Kidney (tissue), 14 donors: Measurements from ENCODE around the gene SCN5A. TPM values are rescaled to one million over a fixed set of nuclear protein-coding genes. Genes with fewer than 3 reads are reported as not detected.

Experiments used
- DNase-seq, 5 donors: peaks; one replicate each; pipeline ENCODE4 v3.0.0-alpha.2; 2013 to 2020
- FAIRE-seq: peaks from 2 replicates; lab custom pipeline; 2012; peaks lifted over from hg19 to GRCh38; lab: Jason Lieb, UNC
- H3K27ac ChIP-seq, 2 donors: one replicate each; pipeline ENCODE4 v1.7.0; 2013; ENCODE audit warnings: low read depth in 2 of 2, low read length in 2 of 2, inconsistent platforms in 1 of 2
- H3K27me3 ChIP-seq: one replicate; pipeline ENCODE4 v1.7.1; 2013; ENCODE audit warnings: low read length, inconsistent platforms; ENCODE audit not compliant: control insufficient read depth, insufficient read depth
- H3K36me3 ChIP-seq, 3 donors: one replicate each; pipeline versions ENCODE4 v1.7.0 to v1.7.1; 2013; ENCODE audit warnings: low read length in 3 of 3, control low read depth in 1 of 3, inconsistent platforms in 1 of 3; ENCODE audit not compliant: insufficient read depth in 3 of 3, control insufficient read depth in 2 of 3
- H3K4me1 ChIP-seq, 3 donors: one replicate each; pipeline versions ENCODE4 v1.7.0 to v1.7.1; 2013; ENCODE audit warnings: low read length in 3 of 3, inconsistent platforms in 1 of 3, low read depth in 1 of 3; ENCODE audit not compliant: control insufficient read depth in 2 of 3, insufficient read depth in 2 of 3
- H3K4me3 ChIP-seq, 3 donors: one replicate each; pipeline versions ENCODE4 v1.7.0 to v1.8.1; 2013; ENCODE audit warnings: low read length in 3 of 3, control low read depth in 1 of 3, inconsistent platforms in 1 of 3
- H3K9ac ChIP-seq, 3 donors: one replicate each; pipeline versions ENCODE4 v1.7.0 to v1.7.1; 2013; ENCODE audit warnings: low read length in 3 of 3, control low read depth in 1 of 3, inconsistent platforms in 1 of 3
- H3K9me3 ChIP-seq, 3 donors: one replicate each; pipeline versions ENCODE4 v1.7.0 to v1.7.1; 2013; ENCODE audit warnings: low read length in 3 of 3, control low read depth in 1 of 3, inconsistent platforms in 1 of 3; ENCODE audit not compliant: control insufficient read depth in 2 of 3, insufficient read depth in 1 of 3
- intact Hi-C: fragments of 100-400 bp; cut with DNase I; formaldehyde crosslinking; loops from one replicate; pipeline ENCODE4 v1.11.1; 2022
- polyA plus RNA-seq: library from polyadenylated mRNA; stranded (reverse); fragments of 350-450 nt; fragmentation: Illumina TruSeq; extraction: RNeasy Lipid Tissue Mini Kit (QIAGEN cat#74804); gene quantifications from one replicate; pipeline ENCODE4 v1.2.3, GENCODE V29; 2014; ENCODE audit warnings: low read depth, low replicate concordance; ENCODE audit not compliant: insufficient read depth
- total RNA-seq: library from RNA; stranded (reverse); fragmentation: NEBNext Ultra II Directional; extraction: Animal tissue kit (Norgen Biotek cat#: 25700); gene quantifications from one replicate; pipeline ENCODE4 v1.2.1, GENCODE V29; 2021
- TF ChIP-seq, protein P1 (sequence below): IDR thresholded peaks from 3 replicates; pipeline ENCODE4 v1.5.1; 2012; ENCODE audit warnings: mild to moderate bottlenecking, moderate library complexity, borderline replicate concordance; ENCODE audit not compliant: insufficient read depth; ENCODE audit errors: extremely low read depth
- donor health status: control.
- donor health status: control.
- donor health status: control.
- donor health status: control.
- donor health status: control.
- donor health status: DM: yes; HTN: yes; CAD: no.
- donor health status: Normal renal cell carcinoma (clear cell type).

Gene SCN5A
- total and polyA plus RNA-seq, 2 donors from 2014 or later, result 0.06 to 0.72 TPM

DNA sequence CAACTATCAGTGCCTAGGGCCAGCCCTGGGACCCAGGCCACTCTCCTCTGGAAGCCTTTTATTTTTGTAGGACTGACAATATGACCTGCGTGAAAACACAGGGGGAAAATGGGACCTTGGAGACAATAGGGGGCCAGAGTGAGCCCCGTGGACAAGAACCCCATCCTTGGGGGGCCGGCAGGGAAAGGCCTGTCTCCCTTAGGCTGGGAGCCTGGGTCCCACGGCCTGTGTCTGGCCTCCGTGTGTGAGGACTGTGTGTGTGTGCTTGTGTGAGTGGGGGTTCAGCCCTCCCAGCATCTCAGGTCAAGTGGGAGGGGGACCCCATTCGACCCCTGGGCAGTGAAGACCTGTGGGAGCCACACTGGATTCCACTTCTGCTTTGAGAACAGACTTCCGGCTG lies 100.0 kb downstream of the SCN5A start:
- Histone ChIP-seq H3K4me3 (no peak overlapping the region), H3K36me3 (no peaks in the 10 kb centered on the region), H3K4me1 (no peaks in the 10 kb centered on the region), H3K9me3 (no peaks in the 10 kb centered on the region), H3K9ac (no peak overlapping the region), H3K27me3 (no peaks in the 10 kb centered on the region), H3K27ac (no peak overlapping the region)
- TF ChIP-seq, protein P1, sequence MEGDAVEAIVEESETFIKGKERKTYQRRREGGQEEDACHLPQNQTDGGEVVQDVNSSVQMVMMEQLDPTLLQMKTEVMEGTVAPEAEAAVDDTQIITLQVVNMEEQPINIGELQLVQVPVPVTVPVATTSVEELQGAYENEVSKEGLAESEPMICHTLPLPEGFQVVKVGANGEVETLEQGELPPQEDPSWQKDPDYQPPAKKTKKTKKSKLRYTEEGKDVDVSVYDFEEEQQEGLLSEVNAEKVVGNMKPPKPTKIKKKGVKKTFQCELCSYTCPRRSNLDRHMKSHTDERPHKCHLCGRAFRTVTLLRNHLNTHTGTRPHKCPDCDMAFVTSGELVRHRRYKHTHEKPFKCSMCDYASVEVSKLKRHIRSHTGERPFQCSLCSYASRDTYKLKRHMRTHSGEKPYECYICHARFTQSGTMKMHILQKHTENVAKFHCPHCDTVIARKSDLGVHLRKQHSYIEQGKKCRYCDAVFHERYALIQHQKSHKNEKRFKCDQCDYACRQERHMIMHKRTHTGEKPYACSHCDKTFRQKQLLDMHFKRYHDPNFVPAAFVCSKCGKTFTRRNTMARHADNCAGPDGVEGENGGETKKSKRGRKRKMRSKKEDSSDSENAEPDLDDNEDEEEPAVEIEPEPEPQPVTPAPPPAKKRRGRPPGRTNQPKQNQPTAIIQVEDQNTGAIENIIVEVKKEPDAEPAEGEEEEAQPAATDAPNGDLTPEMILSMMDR, result no peak
- DNase-seq, result peak in 1 of 5 donors; percentile 37
- intact Hi-C loops, result no loop called here
- FAIRE-seq, result no peak

- no peaks in the 10 kb centered on the region for H3K27me3 ChIP-seq
- H3K27ac ChIP-seq, result no peak overlapping the region
- intact Hi-C loops, result no loop called here
- H3K4me1 ChIP-seq, result no peaks in the 10 kb centered on the region
- no peak overlapping the region for H3K4me3 ChIP-seq
- H3K9me3 ChIP-seq, result no peaks in the 10 kb centered on the region
- no peak overlapping the region for H3K9ac ChIP-seq
- TF ChIP-seq, protein P1, result no peak
- H3K36me3 ChIP-seq, result no peaks in the 10 kb centered on the region
- DNase-seq, result no peak
- no peak for FAIRE-seq
Observed at GRCh38 chr3:38549082-38549481, 100.4 kb downstream of the SCN5A start.

DNA sequence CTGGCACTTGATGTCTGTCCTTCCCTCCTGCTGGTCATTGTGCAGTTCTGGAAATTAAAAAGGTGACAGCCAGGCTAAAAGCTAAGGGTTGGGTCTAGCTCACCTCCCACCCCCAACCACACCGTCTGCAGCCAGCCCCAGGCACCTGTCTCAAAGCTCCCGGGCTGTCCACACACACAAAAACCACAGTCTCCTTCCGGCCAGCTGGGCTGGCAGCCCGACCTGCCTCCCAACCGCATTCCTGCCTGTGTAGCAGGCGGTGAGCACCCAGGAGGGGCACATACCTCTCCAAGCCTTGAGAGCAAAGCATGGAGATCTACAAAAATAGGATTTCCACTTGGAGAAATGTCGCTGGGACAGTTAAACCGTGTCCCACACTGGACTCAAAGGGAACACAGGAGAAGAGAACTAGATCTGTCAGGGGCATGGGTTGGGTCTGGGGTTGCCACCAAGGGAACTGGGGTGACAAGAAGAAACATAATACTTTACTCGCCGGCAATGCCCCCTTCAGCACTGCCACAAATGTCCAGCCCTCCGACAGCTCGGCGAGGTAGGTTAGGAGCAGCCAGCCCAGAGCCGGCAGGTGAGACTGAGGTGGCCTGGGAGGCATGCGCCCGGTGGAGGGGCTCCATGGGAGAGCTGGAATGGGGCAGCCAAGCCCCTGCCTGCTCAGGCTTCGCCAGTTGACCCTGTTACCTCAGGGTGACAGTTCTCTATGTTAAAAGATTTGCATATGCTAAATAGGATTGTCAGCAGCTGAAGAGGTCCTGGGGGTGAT lies 101.1 kb downstream of the SCN5A start:
- H3K27ac ChIP-seq, result no peak overlapping the region
- no peak overlapping the region for H3K4me3 ChIP-seq
- no peaks in the 10 kb centered on the region for H3K4me1 ChIP-seq
- H3K27me3 ChIP-seq, result no peaks in the 10 kb centered on the region
- H3K9me3 ChIP-seq, result no peaks in the 10 kb centered on the region
- intact Hi-C loops, result no loop called here
- TF ChIP-seq, protein P1, result no peak
- no peak for FAIRE-seq
- no peaks in the 10 kb centered on the region for H3K36me3 ChIP-seq
- no peak overlapping the region for H3K9ac ChIP-seq
- DNase-seq, result peak in 2 of 5 donors; percentile 4 to 14

- H3K27ac ChIP-seq, result no peak overlapping the region
- intact Hi-C loops, result no loop called here
- no peaks in the 10 kb centered on the region for H3K36me3 ChIP-seq
- TF ChIP-seq, protein P1, result no peak
- H3K9me3 ChIP-seq, result no peaks in the 10 kb centered on the region
- H3K27me3 ChIP-seq, result no peaks in the 10 kb centered on the region
- no peak for FAIRE-seq
- no peaks in the 10 kb centered on the region for H3K4me1 ChIP-seq
- DNase-seq, result no peak
- H3K4me3 ChIP-seq, result no peak overlapping the region
- H3K9ac ChIP-seq, result no peak overlapping the region
Observed at GRCh38 chr3:38545983-38546382, 103.5 kb downstream of the SCN5A start.
